ENCODE results near the gene NEMP2.

- no peak for TF ChIP-seq CTCF (IDR thresholded peaks at IDR 0.05; ENCODE audit: insufficient read depth, low read length, poor library complexity, severe bottlenecking)
- TF ChIP-seq EZH2phosphoT487 (conservative IDR thresholded peaks at IDR 0.05; ENCODE audit: low read length) = no peak
Measured at GRCh38 chr2:190569994-190570755, 35.7 kb upstream of the NEMP2 start.

Data from SU-DHL-6 (cell line).